HG03342 (cell line): Measurements from ENCODE around the gene PRKG1.
"Not testable (repeated sequence)": the region's sequence is repeated elsewhere in the genome, so short reads cannot be mapped to it uniquely, and the experiment has no call there.

ENCODE experiments used
- ATAC-seq: cut with Tn5 transposase; IDR thresholded peaks from one replicate; pipeline ENCODE4 v1.9.1; 2021; ENCODE audit warnings: mild to moderate bottlenecking, moderate library complexity; ENCODE audit not compliant: unreplicated experiment

Gene PRKG1

GRCh38 chr10:52129410-52130178 is 1055.3 kb downstream of the PRKG1 start:
- ATAC-seq: no peak

GRCh38 chr10:52135101-52135500 is 1060.8 kb downstream of the PRKG1 start:
- no peak for ATAC-seq

- ATAC-seq: no peak
Measured at GRCh38 chr10:52136921-52137320, 1062.6 kb downstream of the PRKG1 start.

GRCh38 chr10:52143338-52143737 is 1069.1 kb downstream of the PRKG1 start:
- no peak for ATAC-seq

GRCh38 chr10:52145636-52146035 is 1071.3 kb downstream of the PRKG1 start:
- no peak for ATAC-seq

- ATAC-seq: no peak
Measured at GRCh38 chr10:52146766-52147165, 1072.5 kb downstream of the PRKG1 start.

GRCh38 chr10:52170776-52171175 is 1096.5 kb downstream of the PRKG1 start:
- ATAC-seq: no peak

GRCh38 chr10:52172581-52172980 is 1098.3 kb downstream of the PRKG1 start:
- no peak for ATAC-seq

GRCh38 chr10:52185256-52185655 is 1111.0 kb downstream of the PRKG1 start:
- ATAC-seq: no peak

GRCh38 chr10:52187521-52188258 is 1113.4 kb downstream of the PRKG1 start:
- ATAC-seq: no peak

- ATAC-seq: no peak
Measured at GRCh38 chr10:52191049-52191448, 1116.8 kb downstream of the PRKG1 start.

- no peak for ATAC-seq
Measured at GRCh38 chr10:52194191-52194590, 1119.9 kb downstream of the PRKG1 start.

GRCh38 chr10:52194716-52195115 is 1120.4 kb downstream of the PRKG1 start:
- ATAC-seq: no peak

- ATAC-seq: no peak
Measured at GRCh38 chr10:52197098-52197497, 1122.8 kb downstream of the PRKG1 start.

- ATAC-seq: no peak
Measured at GRCh38 chr10:52198540-52198939, 1124.3 kb downstream of the PRKG1 start.

- ATAC-seq: not testable (repeated sequence)
Measured at GRCh38 chr10:52204906-52205305, 1130.6 kb downstream of the PRKG1 start.

GRCh38 chr10:52208365-52208764 is 1134.1 kb downstream of the PRKG1 start:
- no peak for ATAC-seq

- ATAC-seq: no peak
Measured at GRCh38 chr10:52210161-52210560, 1135.9 kb downstream of the PRKG1 start.

GRCh38 chr10:52212062-52212461 is 1137.8 kb downstream of the PRKG1 start:
- ATAC-seq: no peak

- ATAC-seq: no peak
Measured at GRCh38 chr10:52212802-52213201, 1138.5 kb downstream of the PRKG1 start.

- ATAC-seq: no peak
Measured at GRCh38 chr10:52213321-52213752, 1139.0 kb downstream of the PRKG1 start.

GRCh38 chr10:52215745-52216361 is 1141.6 kb downstream of the PRKG1 start:
- ATAC-seq: peak; percentile 71
